NCI-H1417 (cell line): ENCODE data around the gene CAVIN3.
A peak's percentile ranks its signal among the peaks of the same experiment; 100 is the strongest.

Experiments
- DNase-seq, 3 experiments: peaks; one replicate each; lab custom pipeline; 2025; lab: John Stamatoyannopoulos, UW

The CAVIN3 gene, protein sequence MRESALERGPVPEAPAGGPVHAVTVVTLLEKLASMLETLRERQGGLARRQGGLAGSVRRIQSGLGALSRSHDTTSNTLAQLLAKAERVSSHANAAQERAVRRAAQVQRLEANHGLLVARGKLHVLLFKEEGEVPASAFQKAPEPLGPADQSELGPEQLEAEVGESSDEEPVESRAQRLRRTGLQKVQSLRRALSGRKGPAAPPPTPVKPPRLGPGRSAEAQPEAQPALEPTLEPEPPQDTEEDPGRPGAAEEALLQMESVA

DNA sequence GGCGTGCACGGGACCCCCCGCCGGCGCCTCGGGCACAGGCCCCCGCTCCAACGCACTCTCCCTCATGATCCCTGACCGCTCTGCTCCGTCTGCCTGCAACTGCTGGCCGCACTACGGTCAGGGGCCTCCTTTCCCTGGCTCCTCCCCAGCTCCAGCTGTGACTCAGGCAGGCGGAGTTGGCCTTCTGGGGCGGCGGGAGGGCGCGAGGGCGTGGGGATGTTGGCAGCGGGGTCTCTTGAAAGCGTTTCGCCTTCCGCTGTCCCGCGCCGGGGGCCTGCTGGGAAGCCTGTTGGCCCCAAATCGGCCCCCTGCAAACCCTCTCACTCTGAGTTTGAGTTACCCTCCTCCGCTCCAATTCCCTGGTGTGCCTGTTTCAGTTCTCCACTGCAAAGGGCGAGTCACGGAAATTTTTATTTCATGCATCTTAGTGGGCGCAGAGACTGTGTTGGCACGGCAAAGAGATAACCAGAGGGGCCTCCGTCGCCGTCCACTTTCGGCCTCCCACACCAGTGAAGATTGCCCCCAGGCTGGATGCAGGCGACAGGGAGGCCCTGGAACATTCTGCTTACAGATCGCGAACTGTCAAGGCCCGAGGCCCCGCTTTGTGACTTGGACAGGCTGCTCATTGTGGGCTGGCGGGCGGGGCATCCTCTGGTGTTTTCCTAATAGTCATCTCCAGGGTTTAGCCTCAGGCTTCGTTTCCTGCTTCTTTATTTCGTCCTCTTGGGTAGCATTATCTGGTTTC is at the start of gene CAVIN3:
Gene CAVIN3 (minus strand): TSS at position 91 of the 745 bp plus-strand sequence. CDS start 25 bp downstream, at position 66.
- DNase-seq, result no peak

DNA sequence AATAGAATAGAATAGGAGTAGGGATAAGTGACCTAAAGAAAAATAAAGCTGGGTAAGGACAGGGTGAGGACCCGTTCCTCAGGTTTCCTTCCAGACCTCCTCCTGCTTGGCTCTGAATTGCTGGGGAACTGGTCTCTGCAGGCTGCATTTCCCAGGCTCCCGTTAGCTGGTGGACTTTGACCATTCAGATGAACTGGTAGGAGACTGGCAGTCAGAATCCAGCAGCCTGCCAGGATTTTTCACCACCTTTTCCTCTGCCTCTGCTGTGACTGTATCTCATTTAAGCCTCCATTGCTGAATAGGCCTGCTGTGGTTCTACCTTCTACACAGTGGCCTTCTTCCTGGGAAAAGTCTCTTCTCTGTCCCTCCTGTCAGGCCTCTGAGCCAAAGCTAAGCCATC is 45.4 kb upstream of the CAVIN3 start:
- no peak for DNase-seq

DNA sequence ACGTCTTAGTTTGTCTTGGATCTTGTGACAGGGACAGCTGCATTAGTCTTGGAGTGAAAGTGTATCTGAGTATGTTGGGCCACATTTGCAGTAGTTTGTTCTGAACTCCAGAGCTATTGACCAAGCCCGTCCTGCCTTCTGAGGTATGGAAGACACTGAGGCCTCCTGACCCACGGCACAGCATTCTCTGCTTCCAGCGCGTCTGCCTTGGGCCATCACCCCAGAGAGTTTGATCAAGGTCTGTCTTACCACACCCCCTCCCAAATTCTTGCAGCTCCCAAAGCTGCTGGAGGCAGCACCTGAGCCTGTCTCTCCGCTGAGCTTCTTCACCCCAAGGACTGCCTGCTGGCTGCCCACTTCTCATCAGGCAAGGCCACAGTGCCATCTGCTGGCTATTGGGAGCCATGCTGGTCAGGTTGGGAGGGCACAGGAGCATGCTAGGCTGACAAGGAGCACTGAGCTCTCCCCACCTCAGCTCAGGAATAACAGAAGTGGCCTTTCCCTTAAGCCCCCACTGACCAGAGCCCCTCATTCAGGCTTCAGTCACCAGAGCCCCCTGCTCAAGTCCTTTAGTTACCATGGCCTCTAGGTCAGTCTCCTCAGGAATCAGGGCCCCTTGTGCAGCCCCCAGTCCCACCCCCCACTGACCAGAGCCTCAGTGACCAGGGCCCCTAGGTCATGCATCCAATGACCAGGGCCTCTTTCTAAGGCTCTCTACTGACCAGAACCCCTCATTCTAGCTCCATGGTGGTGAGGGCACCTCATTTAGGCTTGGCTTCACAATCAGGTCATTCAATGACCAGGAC is 42.8 kb upstream of the CAVIN3 start:
- peak; percentile 46 to 73 (median 64) for DNase-seq

DNA sequence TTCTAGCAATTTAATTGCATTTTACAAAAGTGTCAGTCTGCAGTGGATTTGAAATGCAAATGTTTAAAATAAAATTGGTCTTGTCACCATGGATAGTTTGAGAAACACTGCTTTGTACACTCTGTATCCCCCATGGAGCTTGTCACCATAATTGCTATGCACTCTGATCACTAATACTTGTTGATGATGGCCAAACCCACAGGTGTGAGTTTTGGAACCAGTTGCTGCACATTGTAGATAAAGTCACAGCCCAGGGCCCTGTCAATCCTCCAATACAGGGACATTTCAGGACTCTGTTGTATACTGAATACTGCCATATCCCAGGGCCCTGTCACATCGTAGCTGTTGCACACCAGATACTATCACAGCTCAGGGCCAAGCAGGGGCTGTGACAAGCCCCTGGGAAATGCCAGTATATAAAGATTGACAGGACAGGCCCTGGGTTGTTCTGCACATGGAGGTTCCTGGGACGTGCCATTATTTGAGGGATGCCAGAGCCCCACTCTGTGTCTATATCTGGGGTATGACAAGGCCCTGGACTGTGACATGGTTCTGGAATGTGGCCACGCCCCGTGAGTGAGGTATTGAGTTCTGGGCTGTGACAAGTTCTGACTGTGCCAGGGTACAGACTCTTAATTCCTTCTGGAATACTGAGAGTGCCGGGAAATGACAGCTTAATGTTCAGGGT is 42.0 kb upstream of the CAVIN3 start:
- DNase-seq, result no peak

DNA sequence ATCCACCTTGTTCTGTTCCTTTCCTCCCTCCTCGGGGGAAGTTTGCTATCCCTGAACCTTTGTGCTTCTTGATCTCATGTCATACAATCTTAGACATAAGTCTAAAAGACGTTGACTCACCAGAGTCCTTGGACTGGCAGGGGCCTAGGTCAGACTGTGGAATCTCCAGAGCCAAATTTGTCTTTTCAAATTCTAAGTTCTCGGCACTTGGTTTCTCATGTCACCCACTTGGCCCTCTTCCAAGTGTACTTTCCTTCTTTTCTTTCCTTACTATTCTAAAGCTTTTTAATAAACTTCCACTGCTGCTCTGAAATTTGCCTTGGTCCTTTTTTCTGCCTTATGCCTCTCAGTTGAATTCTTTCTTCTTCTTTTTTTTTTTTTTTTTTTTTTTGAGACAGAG is 39.9 kb upstream of the CAVIN3 start:
- DNase-seq, result no peak

DNA sequence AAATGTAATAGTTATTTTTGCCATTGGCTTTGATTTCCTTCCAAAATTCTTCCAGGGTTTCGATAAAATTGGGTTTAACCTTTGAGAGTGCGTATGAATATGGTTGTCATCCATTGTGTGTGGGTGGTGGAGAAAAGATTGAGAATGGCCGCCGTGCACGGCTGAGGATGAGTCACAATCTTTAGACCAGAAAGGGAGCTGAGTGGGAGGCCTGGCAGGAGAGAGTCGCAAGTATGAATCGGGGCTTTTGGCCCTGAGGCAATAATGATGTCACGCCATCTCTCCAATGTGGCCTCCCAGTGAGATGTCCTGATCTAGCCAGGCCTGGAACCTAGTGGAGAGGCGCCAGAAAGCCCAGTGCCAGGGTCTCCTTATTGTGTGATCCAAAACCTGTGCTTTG is 36.9 kb upstream of the CAVIN3 start:
- DNase-seq, result no peak

DNA sequence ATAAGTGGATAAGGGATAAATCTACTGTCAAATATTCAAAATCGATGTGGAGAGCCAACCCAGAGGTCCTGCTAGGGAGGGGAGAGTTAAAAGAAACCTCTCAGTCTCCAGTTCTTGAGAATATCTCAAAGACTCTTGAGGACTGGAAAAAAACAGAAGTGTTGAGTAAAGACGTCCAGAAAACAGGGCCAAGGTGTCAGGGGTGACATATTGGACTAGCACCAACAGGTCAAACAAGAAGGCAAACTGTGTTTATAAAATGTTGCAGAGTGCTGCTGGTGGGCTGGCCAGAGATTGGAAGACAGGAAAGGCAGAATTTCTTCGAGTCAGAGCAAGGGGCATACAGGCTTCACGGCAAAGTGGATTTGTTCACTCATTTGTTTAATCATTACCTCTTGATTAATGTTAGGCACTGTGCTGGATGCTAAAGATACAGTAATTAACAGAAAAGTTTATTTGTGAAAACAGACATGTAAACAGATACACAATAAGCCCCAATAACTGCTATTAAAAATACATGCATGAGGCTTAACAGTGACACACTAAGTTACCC is 36.3 kb upstream of the CAVIN3 start:
- DNase-seq, result no peak

DNA sequence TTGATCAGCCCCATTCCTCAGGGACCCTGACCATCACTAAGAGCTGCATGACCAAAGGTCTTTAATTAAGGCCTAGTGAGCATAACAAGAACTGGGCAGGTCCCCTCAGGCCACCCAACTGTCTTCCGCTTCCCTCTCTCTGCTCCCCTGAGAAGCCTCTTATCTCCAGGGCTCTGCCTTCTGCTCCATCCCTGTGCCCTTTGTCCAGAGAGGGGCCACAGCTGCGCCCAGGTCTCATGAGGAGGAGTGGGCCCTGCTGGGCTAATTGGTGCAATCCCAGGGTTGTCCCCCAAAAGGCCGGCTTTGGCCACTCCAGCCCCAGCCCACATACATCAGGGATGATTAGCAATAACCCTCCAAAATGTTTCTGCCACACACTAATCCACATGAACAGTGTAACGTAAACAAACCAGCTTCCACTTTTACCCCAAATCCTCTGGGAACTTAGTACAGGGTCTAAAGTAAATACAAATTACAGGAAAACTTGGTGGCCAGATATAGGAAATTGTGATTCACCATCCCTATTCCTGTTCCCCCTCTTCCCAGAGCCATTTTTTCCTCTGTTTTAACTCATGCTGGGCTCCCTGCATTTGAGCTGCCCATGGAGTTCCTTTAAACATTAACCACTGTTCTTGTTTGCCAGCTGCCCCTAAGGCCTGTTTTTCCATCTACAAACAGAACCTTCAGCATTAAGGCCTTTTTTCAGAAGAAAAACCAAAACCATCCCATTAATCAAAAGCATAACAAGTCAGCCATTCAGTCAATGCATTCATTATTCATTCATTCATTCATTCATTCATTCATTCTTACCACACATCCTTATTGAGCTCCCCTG is 34.6 kb upstream of the CAVIN3 start:
- no peak for DNase-seq

DNA sequence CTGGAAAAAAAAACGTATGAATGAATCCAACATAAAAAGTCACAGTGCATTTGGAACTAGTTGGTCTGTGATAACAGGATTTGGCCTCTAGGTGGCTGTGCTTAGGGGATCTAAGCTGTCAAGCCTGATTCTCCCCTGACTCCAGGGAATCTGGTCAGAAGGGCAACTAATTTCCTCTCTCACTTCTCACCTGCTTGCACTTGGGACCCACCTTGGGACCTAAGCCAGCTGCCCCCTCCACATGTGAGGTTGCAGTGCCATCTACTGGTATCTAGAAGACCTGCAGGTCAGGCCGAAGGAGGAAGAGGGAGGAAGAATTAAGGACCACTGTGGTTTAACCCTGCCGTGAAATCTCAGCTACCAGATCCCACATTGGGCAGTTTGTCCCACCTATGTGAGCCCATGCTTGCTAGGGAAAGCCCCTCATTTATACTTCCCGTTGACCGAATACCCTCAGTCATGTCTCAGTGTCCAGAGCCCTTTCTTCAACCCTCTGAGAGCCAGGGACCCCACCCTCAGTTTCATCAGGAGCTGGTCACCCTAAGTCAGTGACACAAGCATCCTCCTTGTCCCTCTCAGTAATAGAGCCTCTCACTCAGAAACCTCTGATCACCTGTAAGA is 33.2 kb upstream of the CAVIN3 start:
- peak; percentile 63 to 92 (median 67) for DNase-seq

DNA sequence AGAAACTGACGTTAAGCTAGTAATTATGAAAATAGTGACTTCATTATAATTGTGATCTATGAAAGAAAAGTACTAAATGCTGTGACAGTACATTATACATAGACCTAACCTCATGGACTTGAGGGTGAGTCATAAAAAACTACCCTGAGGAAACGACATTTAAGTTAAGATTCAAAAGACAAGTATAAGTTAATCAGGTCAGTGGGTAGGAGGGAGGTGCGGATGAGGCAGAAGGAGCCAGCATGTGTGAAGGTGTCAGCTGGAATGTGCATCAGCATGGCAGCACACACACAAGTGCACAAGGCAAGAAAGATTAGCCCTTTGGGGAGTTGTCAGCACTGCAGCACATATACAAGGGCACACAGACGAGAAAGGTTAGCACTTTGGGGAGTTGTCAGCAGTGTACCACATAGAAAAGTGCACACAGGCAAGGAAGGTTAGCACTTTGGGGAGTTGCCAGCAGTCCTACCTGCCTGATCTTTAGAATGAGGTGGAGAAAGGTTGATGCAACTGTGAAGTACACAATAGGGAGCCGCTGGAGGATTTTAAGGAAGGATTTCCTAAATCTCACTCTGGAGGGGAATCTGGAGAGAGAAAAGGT is 31.6 kb upstream of the CAVIN3 start:
- no peak for DNase-seq

DNA sequence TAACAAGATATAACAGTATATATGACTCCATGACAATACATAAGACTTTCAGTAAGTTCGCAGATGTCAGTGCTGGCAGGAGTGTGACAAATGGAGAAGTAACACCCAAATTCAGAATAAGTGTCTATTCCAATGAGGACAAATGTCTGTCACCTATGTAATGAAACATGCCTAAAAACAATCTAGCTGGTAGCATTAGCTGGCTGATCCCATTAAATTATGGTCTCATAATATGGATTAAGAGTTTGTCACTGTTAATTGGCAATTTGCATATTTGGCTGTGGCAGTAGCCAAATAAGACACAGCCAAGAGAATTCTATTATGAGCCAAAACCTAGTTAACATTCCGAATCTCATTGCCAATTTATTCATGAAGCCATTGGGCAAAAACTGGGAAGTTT is 30.2 kb upstream of the CAVIN3 start:
- no peak for DNase-seq

DNA sequence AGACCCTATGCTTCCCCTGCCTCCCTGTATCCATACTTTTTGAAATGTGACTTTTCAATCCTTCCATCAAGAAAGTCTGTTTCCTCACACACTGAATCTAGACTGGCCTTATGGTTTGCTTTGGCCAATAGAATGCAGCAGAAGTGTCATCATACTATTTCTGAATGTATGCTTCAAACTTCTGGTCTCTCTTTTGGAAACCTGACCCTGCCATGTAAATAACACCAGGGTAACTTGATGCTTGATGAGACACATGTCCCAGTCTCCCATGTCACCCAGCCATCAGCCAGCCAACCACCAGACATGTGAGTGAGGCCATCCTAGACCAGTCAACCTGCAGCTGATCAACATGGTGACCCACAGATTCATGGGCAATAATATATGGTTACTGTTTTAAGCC is 29.7 kb upstream of the CAVIN3 start:
- no peak for DNase-seq

DNA sequence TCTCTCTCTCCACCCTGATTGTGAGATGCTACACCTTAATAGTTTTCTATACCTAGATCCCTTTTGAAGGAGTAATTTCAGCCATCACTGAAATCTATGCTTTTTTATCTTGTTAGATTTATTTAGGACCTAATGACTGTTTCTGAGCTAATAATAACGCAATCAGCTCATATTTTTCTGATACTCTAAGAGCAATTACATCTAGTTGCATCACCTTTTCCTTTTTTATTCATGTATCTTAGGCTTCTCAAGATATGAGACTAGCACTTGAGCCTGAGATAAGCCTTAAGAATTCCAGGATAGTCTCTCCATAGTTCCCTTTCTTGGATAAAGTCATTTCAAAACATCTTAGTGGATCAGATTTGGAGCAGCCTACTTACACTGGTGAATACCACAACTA is 25.1 kb upstream of the CAVIN3 start:
- no peak for DNase-seq

DNA sequence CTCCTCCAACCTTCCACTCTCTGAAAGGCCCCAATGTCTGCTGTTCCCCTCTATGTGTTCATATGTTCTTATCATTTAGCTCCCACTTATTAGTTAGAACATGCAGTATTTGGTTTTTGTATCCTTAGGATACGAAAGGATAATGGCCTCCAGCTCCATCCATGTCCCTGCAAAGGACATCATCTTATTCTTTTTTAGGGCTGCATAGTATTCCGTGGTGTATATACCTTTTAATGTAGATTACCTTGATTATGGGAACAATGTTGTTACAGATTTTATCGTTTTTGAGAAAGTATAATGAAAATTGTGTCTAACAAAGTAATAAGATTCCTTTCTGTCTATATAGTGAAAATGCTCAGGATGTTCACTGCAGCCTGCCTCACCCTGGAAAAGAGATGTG is 16.0 kb upstream of the CAVIN3 start:
- no peak for DNase-seq

DNA sequence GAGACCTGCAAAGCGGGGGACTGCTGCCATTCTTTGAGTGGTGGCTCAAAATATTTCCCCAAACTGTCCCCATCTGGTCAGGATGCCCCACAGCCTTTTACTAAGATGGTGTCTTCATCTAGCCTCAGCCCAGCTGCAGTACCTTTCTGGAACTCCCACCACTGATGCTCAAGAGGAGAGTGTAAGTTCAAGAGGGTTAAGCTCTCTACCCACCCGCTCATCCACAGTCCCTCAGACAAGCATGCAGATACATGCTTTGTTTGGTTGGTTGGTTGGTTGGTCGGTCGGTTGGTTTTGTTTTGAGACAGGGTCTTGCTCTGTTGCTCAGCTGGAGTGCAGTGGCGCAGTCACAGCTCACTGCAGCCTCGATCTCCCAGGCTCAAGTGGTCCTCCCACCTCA is 14.5 kb upstream of the CAVIN3 start:
- no peak for DNase-seq

DNA sequence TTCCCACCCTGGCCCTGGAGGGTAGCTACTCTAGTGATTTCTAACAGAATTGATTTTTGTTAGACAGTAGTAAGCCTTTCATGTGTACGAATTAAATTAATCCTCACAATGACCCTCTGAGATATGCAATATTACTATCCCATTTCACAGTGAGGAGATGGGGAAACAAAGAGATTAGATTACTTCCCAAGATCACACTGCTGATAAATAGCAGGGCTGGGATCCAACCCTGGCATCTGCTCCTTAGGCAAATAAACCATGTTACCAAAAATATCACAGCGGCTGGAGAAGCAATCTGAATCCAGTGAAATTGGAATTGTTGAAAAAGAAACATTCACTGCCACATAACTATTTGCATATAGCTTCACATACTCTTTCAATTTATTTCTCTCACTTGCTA is 12.8 kb upstream of the CAVIN3 start:
- DNase-seq, result peak in 2 of 3 experiments; percentile 5 to 29

DNA sequence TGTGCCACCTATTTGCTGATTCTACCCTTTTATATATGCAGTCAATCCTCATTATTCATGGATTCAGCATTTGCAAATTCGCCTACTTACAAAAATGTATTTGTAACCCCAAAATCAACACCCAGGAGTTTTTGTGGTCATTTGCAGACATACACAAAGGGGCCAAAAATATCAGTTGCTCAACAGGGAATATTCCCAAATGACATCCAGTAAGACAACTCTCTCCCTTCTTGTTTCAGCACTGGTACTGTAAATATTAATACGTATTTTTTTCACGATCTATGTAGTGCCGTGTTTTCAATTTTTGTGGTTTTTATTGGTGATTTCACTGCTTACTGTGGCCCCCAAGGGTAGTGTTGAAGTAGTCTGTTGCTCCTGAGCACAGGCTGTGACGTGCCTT is 11.8 kb upstream of the CAVIN3 start:
- no peak for DNase-seq

DNA sequence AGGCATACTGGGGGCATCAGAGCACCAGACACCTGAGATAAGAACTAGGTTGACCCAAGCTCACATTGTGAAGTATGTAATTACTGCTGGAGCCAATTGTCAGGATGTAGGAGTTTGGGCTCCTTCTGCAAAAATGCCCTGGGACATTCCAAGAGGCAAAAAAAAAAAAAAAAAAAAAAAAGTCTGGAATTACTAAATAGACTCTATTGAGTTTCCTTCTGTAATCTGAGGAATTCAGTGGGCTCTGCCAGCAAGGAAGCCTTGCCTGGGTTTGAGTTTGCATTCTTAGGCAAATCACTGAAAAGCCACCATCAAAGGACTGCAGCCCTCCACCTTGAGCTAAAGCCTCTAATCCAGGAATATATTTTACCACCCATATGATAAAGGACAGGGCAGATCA is 8.0 kb upstream of the CAVIN3 start:
- no peak for DNase-seq

DNA sequence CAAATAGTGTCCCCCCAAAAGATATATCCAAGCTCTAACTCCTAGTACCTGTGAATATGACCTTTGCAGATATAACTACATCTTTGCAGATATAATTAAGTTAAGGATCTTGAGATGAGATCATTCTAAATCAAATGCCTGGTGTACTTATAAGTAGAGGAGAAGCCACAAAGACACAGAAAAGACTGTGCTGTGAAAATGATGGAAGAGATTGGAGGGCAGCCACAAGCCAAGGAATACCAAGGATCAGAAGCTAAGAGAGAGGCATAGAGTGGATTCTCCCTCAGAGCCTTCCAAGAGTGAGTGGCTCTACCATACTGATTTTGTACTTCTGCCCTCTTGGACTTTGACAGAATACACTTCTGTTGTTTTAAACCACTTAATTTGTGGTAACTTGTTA is 7.5 kb upstream of the CAVIN3 start:
- no peak for DNase-seq

DNA sequence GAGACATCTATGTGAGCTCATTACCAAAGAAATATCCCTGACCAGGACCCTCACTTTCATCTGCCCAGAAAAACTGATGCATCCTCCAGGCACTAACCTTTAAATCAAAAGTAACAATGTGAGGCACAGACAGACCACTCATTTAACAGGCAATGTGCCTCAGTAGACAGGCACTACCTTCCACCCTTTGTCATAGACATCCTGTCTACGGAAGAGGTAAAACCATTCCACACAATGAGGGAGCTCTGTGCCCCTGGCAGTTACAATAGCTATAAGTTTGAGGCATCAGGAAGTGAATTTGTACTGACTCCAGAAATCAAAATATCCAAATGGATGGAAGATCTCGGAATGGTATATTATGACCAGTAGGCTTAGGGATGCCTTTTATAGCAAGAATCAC is 6.7 kb upstream of the CAVIN3 start:
- no peak for DNase-seq
